OCI-LY7 (cell line): ENCODE results near the gene ZNF879. TPM values are rescaled to one million over a fixed set of nuclear protein-coding genes. Genes with fewer than 3 reads are reported as not detected.
A peak's percentile ranks its signal among the peaks of the same experiment; 100 is the strongest.

ENCODE experiments used
- BruUV-seq: library from RNA; stranded (reverse); fragments of 400-500 nt; replicated peaks from 2 replicates; lab custom pipeline; 2021; lab: Mats Ljungman, UMichigan
- CTCF ChIA-PET: fragments of 300-600 bp; sonication (Branson Sonifier 250); formaldehyde crosslinking; loops from one replicate; lab custom pipeline; 2022; ENCODE audit warnings: antibody characterized with exemption; ENCODE audit not compliant: unreplicated experiment; lab: Charles Lee
- POLR2A ChIA-PET: fragments of 300-600 bp; sonication (Branson Sonifier 250); formaldehyde crosslinking; loops from one replicate; lab custom pipeline; 2022; ENCODE audit warnings: antibody characterized with exemption; lab: Charles Lee
- DNase-seq: peaks from one replicate; pipeline ENCODE4 v3.0.0-alpha.2; 2015; ENCODE audit warnings: low spot score
- H2AFZ ChIP-seq: fragments of 200-600 bp; sonication (generic), shearing (Covaris generic); 2 replicates; pipeline ENCODE4 v1.6.1; 2014; ENCODE audit warnings: mild to moderate bottlenecking, antibody characterized with exemption, low read length, moderate library complexity
- H3K27ac ChIP-seq: fragments of 200-600 bp; sonication (generic); 2 replicates; pipeline ENCODE4 v1.5.1; 2014; ENCODE audit warnings: mixed run types, low read depth, mild to moderate bottlenecking, moderate library complexity, low read length, inconsistent platforms; ENCODE audit not compliant: poor library complexity, severe bottlenecking
- H3K36me3 ChIP-seq: fragments of 200-600 bp; sonication (generic); 2 replicates; pipeline ENCODE4 v1.6.1; 2014; ENCODE audit warnings: mild to moderate bottlenecking, antibody characterized with exemption, low read length, moderate library complexity, mixed read lengths; ENCODE audit not compliant: insufficient read depth
- H3K4me1 ChIP-seq: fragments of 200-600 bp; sonication (generic); 2 replicates; pipeline ENCODE4 v1.5.1; 2014; ENCODE audit warnings: mild to moderate bottlenecking, low read length; ENCODE audit not compliant: insufficient read depth, poor library complexity, severe bottlenecking
- H3K4me2 ChIP-seq: fragments of 200-600 bp; sonication (generic); 2 replicates; pipeline ENCODE4 v1.6.1; 2014; ENCODE audit warnings: mild to moderate bottlenecking, low read length
- H3K4me3 ChIP-seq: fragments of 200-600 bp; sonication (generic); 2 replicates; pipeline ENCODE4 v1.5.1; 2014; ENCODE audit warnings: mild to moderate bottlenecking, low read depth, low read length; ENCODE audit not compliant: poor library complexity, severe bottlenecking
- H3K79me2 ChIP-seq: fragments of 200-600 bp; sonication (generic); 2 replicates; pipeline ENCODE4 v1.6.1; 2016; ENCODE audit warnings: low read depth, mild to moderate bottlenecking, low read length, moderate library complexity, mixed read lengths; ENCODE audit not compliant: insufficient read depth
- H3K9me2 ChIP-seq: fragments of 200-600 bp; sonication (generic); 2 replicates; pipeline ENCODE4 v1.6.1; 2016; ENCODE audit warnings: mild to moderate bottlenecking, low read length, mixed read lengths; ENCODE audit not compliant: insufficient read depth
- H3K9me3 ChIP-seq: fragments of 200-600 bp; sonication (generic); 2 replicates; pipeline ENCODE4 v1.6.1; 2014; ENCODE audit warnings: mild to moderate bottlenecking, mixed run types, low read length, mixed read lengths
- H4K20me1 ChIP-seq: fragments of 200-600 bp; sonication (generic); 2 replicates; pipeline ENCODE4 v1.6.1; 2014; ENCODE audit warnings: mild to moderate bottlenecking, antibody characterized with exemption, low read length, moderate library complexity, mixed read lengths; ENCODE audit not compliant: insufficient read depth
- CTCF ChIP-seq: fragments of 200-600 bp; sonication (generic); conservative IDR thresholded peaks from 2 replicates; pipeline ENCODE4 v1.5.1; 2014; ENCODE audit warnings: mild to moderate bottlenecking, antibody characterized with exemption, low read length, moderate library complexity, mixed read lengths
- EZH2phosphoT487 ChIP-seq: fragments of 200-600 bp; sonication (generic); IDR thresholded peaks from 2 replicates; pipeline ENCODE4 v1.6.1; 2018; ENCODE audit warnings: low read depth, borderline replicate concordance, mild to moderate bottlenecking, mixed run types, antibody characterized with exemption, low read length, moderate library complexity, mixed read lengths
- intact Hi-C: fragments of 100-400 bp; cut with micrococcal nuclease; formaldehyde crosslinking; loops from one replicate; pipeline ENCODE4 v1.10.0; 2022; ENCODE audit not compliant: unreplicated experiment
- total RNA-seq, 2 experiments: library from RNA; depleted of rRNA in 1 of 2; stranded (reverse); fragments of >200 nt in 1 of 2; shearing (Covaris generic) in 1 of 2; gene quantifications; 2 replicates each; pipeline ENCODE4 v1.2.3, GENCODE V29; 2014 to 2022

The ZNF879 gene
- total RNA-seq, 2 experiments from 2014 or later: 0.55 to 1.3 TPM

DNA sequence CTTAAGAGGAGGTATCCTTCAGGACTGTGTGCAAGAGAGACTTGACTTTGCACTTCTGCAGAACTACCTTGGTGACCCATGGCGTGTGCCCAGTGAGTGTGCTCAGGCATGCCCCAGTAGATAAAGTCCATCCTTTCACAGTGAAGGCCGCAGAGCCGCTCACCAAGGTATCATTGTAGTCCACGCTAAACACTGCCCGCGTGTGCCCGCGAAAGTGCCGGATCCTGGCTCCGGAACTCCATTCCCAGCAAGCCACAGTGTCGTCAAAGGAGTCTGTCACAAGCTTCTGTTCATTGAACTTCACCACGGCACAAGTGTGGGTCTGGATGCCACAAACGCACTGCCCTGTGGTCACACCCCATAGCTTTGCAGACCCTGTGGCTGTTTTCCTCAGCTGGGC, 25.2 kb upstream of the ZNF879 start:
- intact Hi-C loops: no loop called here
- CTCF ChIA-PET: no interaction called here

DNA sequence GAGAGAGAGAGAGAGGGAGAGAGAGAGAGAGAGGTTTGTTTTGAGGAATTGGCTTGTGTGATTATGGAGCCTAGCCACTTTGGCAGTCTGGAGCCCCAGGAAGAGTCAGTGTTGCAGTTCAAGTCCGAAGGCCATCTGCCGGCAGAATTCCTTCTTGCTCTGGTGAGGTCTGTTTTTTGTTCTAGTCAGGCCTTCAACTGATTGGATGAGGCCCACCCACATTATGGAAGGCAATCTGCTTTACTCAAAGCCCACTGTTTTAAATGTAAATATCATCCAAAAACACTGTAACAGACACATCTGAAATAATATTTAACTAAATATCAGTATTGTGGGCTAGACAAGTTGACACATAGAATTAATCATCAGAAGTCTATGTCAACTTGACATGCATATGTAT, 17.0 kb upstream of the ZNF879 start:
- DNase-seq: no peak
- Histone ChIP-seq H3K4me3 (no peak overlapping the region), H3K36me3 (no peaks in the 10 kb centered on the region), H3K4me2 (no peak overlapping the region), H3K4me1 (no peaks in the 10 kb centered on the region), H3K27ac (no peak overlapping the region), H3K79me2 (no peaks in the 10 kb centered on the region), H2AFZ (no peak overlapping the region), H3K9me2 (no peaks in the 10 kb centered on the region), H4K20me1 (no peaks in the 10 kb centered on the region), H3K9me3 (no peaks in the 10 kb centered on the region)
- intact Hi-C loops: no loop called here
- CTCF ChIA-PET: no interaction called here
- BruUV-seq: no TSS peak
- TF ChIP-seq CTCF: no peak
- TF ChIP-seq EZH2phosphoT487: no peak
- POLR2A ChIA-PET: no interaction called here

More for the DNA sequence above, 25.2 kb upstream of the ZNF879 start:
- Histone ChIP-seq H3K4me1 (no peaks in the 10 kb centered on the region), H3K27ac (no peak overlapping the region), H3K4me2 (no peak overlapping the region), H4K20me1 (no peaks in the 10 kb centered on the region), H3K4me3 (no peak overlapping the region), H3K79me2 (no peaks in the 10 kb centered on the region), H3K9me2 (no peaks in the 10 kb centered on the region), H2AFZ (no peak overlapping the region), H3K36me3 (no peaks in the 10 kb centered on the region), H3K9me3 (no peaks in the 10 kb centered on the region)
- no TSS peak for BruUV-seq
- no peak for DNase-seq
- no peak for TF ChIP-seq EZH2phosphoT487
- TF ChIP-seq CTCF: no peak
- POLR2A ChIA-PET: no interaction called here

DNA sequence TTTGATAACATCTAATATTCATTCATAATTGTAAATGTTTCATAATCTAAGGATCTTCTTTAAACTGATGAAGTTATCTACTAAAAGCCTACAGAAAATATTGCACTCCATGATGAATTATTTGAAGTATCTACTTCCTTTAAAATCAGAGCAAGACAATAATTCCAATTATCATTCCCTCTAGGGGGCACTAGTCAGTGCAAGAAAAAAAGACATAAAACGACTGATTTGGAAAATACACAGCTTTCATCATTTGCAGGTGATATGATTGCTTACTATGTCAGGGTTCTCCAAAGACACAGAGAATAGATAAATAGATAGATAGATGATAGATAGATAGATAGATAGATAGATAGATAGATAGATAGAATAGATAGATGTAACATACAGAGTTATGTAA, 14.9 kb upstream of the ZNF879 start:
- no peaks in the 10 kb centered on the region for H3K79me2 ChIP-seq
- no peak overlapping the region for H3K4me3 ChIP-seq
- no peak overlapping the region for H3K4me2 ChIP-seq
- ChIA-PET CTCF (no interaction called here), POLR2A (no interaction called here)
- no peaks in the 10 kb centered on the region for H4K20me1 ChIP-seq
- H3K4me1 ChIP-seq: no peaks in the 10 kb centered on the region
- no peaks in the 10 kb centered on the region for H3K9me3 ChIP-seq
- H3K27ac ChIP-seq: no peak overlapping the region
- DNase-seq: peak; percentile 2
- intact Hi-C loops: no loop called here
- no peaks in the 10 kb centered on the region for H3K9me2 ChIP-seq
- H3K36me3 ChIP-seq: no peaks in the 10 kb centered on the region
- TF ChIP-seq EZH2phosphoT487 (no peak), CTCF (peak; percentile 74)
- BruUV-seq: no TSS peak
- H2AFZ ChIP-seq: no peak overlapping the region
